IMR-90 (cell line): ENCODE results near the gene NISCH. TPM values are rescaled to one million over a fixed set of nuclear protein-coding genes. Genes with fewer than 3 reads are reported as not detected.

Experiments
- ATAC-seq: fragments of 200-7000 bp; cut with Tn5 transposase; 2 replicates; pipeline ENCODE4 v1.9.1; 2020; ENCODE audit warnings: low read depth, mild to moderate bottlenecking, moderate library complexity
- BruUV-seq: library from RNA; stranded (reverse); fragments of 400-500 nt; replicated peaks from 2 replicates; lab custom pipeline; 2021; lab: Mats Ljungman, UMichigan
- CTCF ChIA-PET: fragments of 300-600 bp; formaldehyde crosslinking; extraction: SDS; loops from one replicate; lab custom pipeline; 2021; ENCODE audit warnings: antibody characterized with exemption; lab: Yijun Ruan, JAX
- POLR2A ChIA-PET: fragments of 300-600 bp; sonication (Branson Sonifier 250); formaldehyde crosslinking; loops from one replicate; lab custom pipeline; 2022; ENCODE audit warnings: antibody characterized with exemption; ENCODE audit not compliant: unreplicated experiment; lab: Charles Lee
- DNase-seq: peaks from one replicate; pipeline ENCODE4 v3.0.0; 2013
- H2AFZ ChIP-seq: replicated peaks from 2 replicates; pipeline ENCODE3; 2013; ENCODE audit warnings: low read length, mild to moderate bottlenecking; ENCODE audit not compliant: poor library complexity
- H2AK5ac ChIP-seq: 2 replicates; pipeline ENCODE4 v1.6.1; 2013; ENCODE audit warnings: low read depth, low read length, inconsistent platforms
- H2AK9ac ChIP-seq: replicated peaks from 2 replicates; pipeline ENCODE3; 2013; ENCODE audit warnings: mild to moderate bottlenecking, low read depth, low read length, moderate library complexity; ENCODE audit not compliant: poor library complexity
- H2BK120ac ChIP-seq: 2 replicates; pipeline ENCODE4 v1.6.1; 2013; ENCODE audit warnings: low read depth, low read length, inconsistent platforms
- H2BK15ac ChIP-seq: 3 replicates; pipeline ENCODE4 v1.6.1; 2013; ENCODE audit warnings: low read depth, low read length, inconsistent platforms
- H2BK20ac ChIP-seq: 2 replicates; pipeline ENCODE4 v1.6.1; 2013; ENCODE audit warnings: low read depth, mild to moderate bottlenecking, inconsistent platforms, low read length, moderate library complexity
- H2BK5ac ChIP-seq: 2 replicates; pipeline ENCODE4 v1.6.1; 2013; ENCODE audit warnings: mild to moderate bottlenecking, low read depth, low read length, inconsistent platforms; ENCODE audit not compliant: poor library complexity, severe bottlenecking
- H3K14ac ChIP-seq: replicated peaks from 2 replicates; pipeline ENCODE4 v1.6.1; 2013; ENCODE audit warnings: low read depth, low read length, inconsistent platforms
- H3K18ac ChIP-seq: 2 replicates; pipeline ENCODE4 v1.6.1; 2013; ENCODE audit warnings: low read depth, low read length, control low read depth
- H3K23ac ChIP-seq: 2 replicates; pipeline ENCODE4 v1.6.1; 2013; ENCODE audit warnings: low read depth, low read length, inconsistent platforms
- H3K27ac ChIP-seq: 2 replicates; pipeline ENCODE4 v1.5.1; 2013; ENCODE audit warnings: mild to moderate bottlenecking, control low read depth, low read length; ENCODE audit not compliant: insufficient read depth
- H3K27me3 ChIP-seq: 2 replicates; pipeline ENCODE4 v1.6.1; 2013; ENCODE audit warnings: low read length; ENCODE audit not compliant: control insufficient read depth, insufficient read depth
- H3K36me3 ChIP-seq: 2 replicates; pipeline ENCODE4 v1.6.1; 2013; ENCODE audit warnings: low read length, mixed read lengths; ENCODE audit not compliant: control insufficient read depth, insufficient read depth
- H3K4ac ChIP-seq: 2 replicates; pipeline ENCODE4 v1.6.1; 2013; ENCODE audit warnings: low read depth, low read length, inconsistent platforms
- H3K4me1 ChIP-seq: 2 replicates; pipeline ENCODE4 v1.6.1; 2013; ENCODE audit warnings: low read length, mixed read lengths; ENCODE audit not compliant: control insufficient read depth, insufficient read depth
- H3K4me2 ChIP-seq: 2 replicates; pipeline ENCODE4 v1.6.1; 2013; ENCODE audit warnings: low read depth, mild to moderate bottlenecking, control low read depth, low read length, moderate library complexity
- H3K4me3 ChIP-seq: 2 replicates; pipeline ENCODE4 v1.5.1; 2013; ENCODE audit warnings: low read depth, mild to moderate bottlenecking, control low read depth, low read length, moderate library complexity; ENCODE audit not compliant: insufficient read depth
- H3K56ac ChIP-seq: 2 replicates; pipeline ENCODE4 v1.6.1; 2013; ENCODE audit warnings: low read length, inconsistent platforms; ENCODE audit not compliant: insufficient read depth; ENCODE audit errors: extremely low read depth
- H3K79me1 ChIP-seq, 2 experiments: 2 replicates each; pipeline ENCODE4 v1.6.1; 2013; ENCODE audit warnings: low read length in 2 of 2, inconsistent platforms in 1 of 2, low read depth in 1 of 2
- H3K9ac ChIP-seq: 2 replicates; pipeline ENCODE4 v1.6.1; 2013; ENCODE audit warnings: low read depth, low read length, control low read depth
- H3K9me1 ChIP-seq: 2 replicates; pipeline ENCODE4 v1.6.1; 2013; ENCODE audit warnings: low read length, inconsistent platforms; ENCODE audit not compliant: insufficient read depth
- H3K9me3 ChIP-seq: 2 replicates; pipeline ENCODE4 v1.6.1; 2013; ENCODE audit warnings: low read length; ENCODE audit not compliant: control insufficient read depth, insufficient read depth
- H4K20me1 ChIP-seq: 2 replicates; pipeline ENCODE4 v1.6.1; 2013; ENCODE audit warnings: low read length, inconsistent platforms; ENCODE audit not compliant: insufficient read depth
- H4K5ac ChIP-seq: 2 replicates; pipeline ENCODE4 v1.6.1; 2013; ENCODE audit warnings: mild to moderate bottlenecking, low read depth, low read length, control low read depth
- H4K8ac ChIP-seq, 2 experiments: 2 replicates each; pipeline ENCODE4 v1.6.1; 2013; ENCODE audit warnings: low read depth in 2 of 2, low read length in 2 of 2, control low read depth in 1 of 2, inconsistent platforms in 1 of 2
- H4K91ac ChIP-seq: 2 replicates; pipeline ENCODE4 v1.6.1; 2013; ENCODE audit warnings: low read depth, low read length, inconsistent platforms; ENCODE audit not compliant: insufficient read depth
- CEBPB ChIP-seq: IDR thresholded peaks from 2 replicates; pipeline ENCODE4 v1.6.1; 2012; ENCODE audit warnings: low read depth, low read length, improper control_type of control experiment
- FOS ChIP-seq: fragments of 150-350 bp; IDR thresholded peaks from 2 replicates; pipeline ENCODE4 v1.6.1; 2016; ENCODE audit warnings: low read depth, low read length
- MAZ ChIP-seq: IDR thresholded peaks from 2 replicates; pipeline ENCODE4 v1.6.1; 2012; ENCODE audit warnings: low read depth, mild to moderate bottlenecking, low read length, improper control_type of control experiment, moderate library complexity, borderline replicate concordance
- MXI1 ChIP-seq: IDR thresholded peaks from 2 replicates; pipeline ENCODE4 v1.6.1; 2012; ENCODE audit warnings: low read depth, mild to moderate bottlenecking, low read length, moderate library complexity, borderline replicate concordance
- NFE2L2 ChIP-seq: fragments of 150-350 bp; IDR thresholded peaks from 2 replicates; pipeline ENCODE4 v1.6.1; 2016; ENCODE audit warnings: low read depth, mild to moderate bottlenecking, low read length
- POLR2A ChIP-seq: IDR thresholded peaks from 2 replicates; pipeline ENCODE4 v1.6.1; 2012; ENCODE audit warnings: mild to moderate bottlenecking, low read depth, low read length
- RAD21 ChIP-seq: IDR thresholded peaks from 2 replicates; pipeline ENCODE4 v1.6.1; 2012; ENCODE audit warnings: low read length, improper control_type of control experiment
- SMC3 ChIP-seq: fragments of 150-350 bp; IDR thresholded peaks from 2 replicates; pipeline ENCODE4 v1.6.1; 2016; ENCODE audit warnings: low read depth, mild to moderate bottlenecking, antibody characterized with exemption, low read length, moderate library complexity
- WGBS, 2 experiments: methylation state at CpG; one replicate each; pipeline versions ENCODE4 v1.1.5 to v1.1.7; 2013; ENCODE audit warnings: missing lambda C conversion rate in 2 of 2; ENCODE audit not compliant: insufficient read length in 1 of 2; ENCODE audit errors: extremely low coverage in 2 of 2; 5-methylcytosine and 5-hydroxymethylcytosine counted together
- dilution Hi-C: fragments of 300-500 bp; cut with HindIII; formaldehyde crosslinking; loops from one replicate; pipeline ENCODE4 v1.14.3; 2018; ENCODE audit warnings: low sequenced_read_pairs; ENCODE audit not compliant: unreplicated experiment
- in situ Hi-C: fragments of 300-500 bp; cut with MboI; formaldehyde crosslinking; loops from 3 replicates; pipeline ENCODE4 v1.14.3; 2019; ENCODE audit warnings: low sequenced_read_pairs, inconsistent platforms, mixed read lengths
- intact Hi-C: fragments of 100-400 bp; cut with micrococcal nuclease; formaldehyde crosslinking; loops from 2 replicates; pipeline ENCODE4 v1.10.0; 2022
- polyA plus RNA-seq, 3 experiments: library from polyadenylated mRNA; depleted of rRNA; stranded (reverse); fragments of >200 nt; gene quantifications; 2 replicates each; pipeline ENCODE4 v1.2.3, GENCODE V29; 2012; ENCODE audit warnings: low replicate concordance in 1 of 3
- total RNA-seq: library from RNA; depleted of rRNA; stranded (reverse); fragments of >200 nt; gene quantifications from 2 replicates; pipeline ENCODE4 v1.2.3, GENCODE V29; 2012

NISCH gene
- total and polyA plus RNA-seq, 2 of the 4 experiments (the other 2 are of a cell fraction), result 36.9 to 86.0 TPM

DNA sequence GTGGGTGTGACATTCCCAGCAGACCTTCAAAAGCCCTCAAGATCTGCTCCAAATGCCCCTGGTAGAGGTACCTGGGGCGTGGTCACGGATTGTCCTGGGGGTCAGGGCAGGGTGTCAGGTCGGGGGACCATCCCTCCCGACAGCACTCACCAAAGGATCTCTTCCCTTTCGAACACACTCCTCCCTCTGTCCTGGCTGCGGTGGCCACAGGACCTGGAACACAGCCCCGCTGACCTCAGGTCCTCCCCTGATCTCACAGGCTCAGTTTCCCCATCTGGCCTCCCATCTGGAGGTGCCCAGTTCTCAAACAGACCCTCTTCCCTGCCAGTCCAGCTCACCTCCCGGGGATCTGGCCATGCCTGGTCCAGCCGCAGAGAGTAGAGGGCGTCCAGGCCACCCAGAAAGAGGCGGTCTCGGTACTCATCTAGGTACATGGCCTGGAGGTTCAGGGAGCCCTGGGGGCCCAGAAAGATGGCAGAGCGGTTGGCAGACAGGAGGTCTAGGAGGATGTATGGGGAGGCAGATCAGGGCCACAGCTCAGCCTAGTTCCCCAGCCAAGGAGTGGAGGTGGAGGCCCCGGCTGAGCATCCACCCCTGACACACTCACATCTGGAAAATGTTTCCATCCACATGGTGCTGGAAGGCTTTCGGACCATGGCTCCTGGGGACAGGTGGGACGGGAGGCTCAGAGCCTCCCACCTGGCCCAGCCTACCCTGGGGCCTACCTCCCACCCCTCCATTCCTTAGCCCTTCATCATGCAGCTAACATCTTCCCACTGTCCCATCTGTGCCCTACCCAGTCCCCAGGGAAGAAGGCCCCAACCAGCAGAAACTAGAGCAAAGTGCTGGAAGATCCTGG, 12.8 kb upstream of the NISCH start:
- no peak overlapping the region for H3K9ac ChIP-seq
- H3K23ac ChIP-seq, result no peak overlapping the region
- H3K4me1 ChIP-seq, result no peaks in the 10 kb centered on the region
- no peak overlapping the region for H4K5ac ChIP-seq
- no peak overlapping the region for H4K91ac ChIP-seq
- no TSS peak for BruUV-seq
- no peak for ATAC-seq
- no peak overlapping the region for H2BK20ac ChIP-seq
- H3K14ac ChIP-seq, result no peak overlapping the region
- CTCF ChIA-PET, result no interaction called here
- no peaks in the 10 kb centered on the region for H3K9me1 ChIP-seq
- no peak overlapping the region for H3K4ac ChIP-seq
- DNase-seq, result no peak
- H2AFZ ChIP-seq, result no peak overlapping the region
- H3K4me3 ChIP-seq, result no peak overlapping the region
- in situ Hi-C loops, result no loop called here
- POLR2A ChIA-PET, result no interaction called here
- no peak overlapping the region for H4K8ac ChIP-seq
- H2BK15ac ChIP-seq, result no peak overlapping the region
- no peaks in the 10 kb centered on the region for H3K9me3 ChIP-seq
- TF ChIP-seq MAZ (no peak), RAD21 (no peak), FOS (no peak), MXI1 (no peak), POLR2A (no peak), CEBPB (no peak), NFE2L2 (no peak), SMC3 (no peak)
- H3K27me3 ChIP-seq, result no peaks in the 10 kb centered on the region
- H3K36me3 ChIP-seq, result no peaks in the 10 kb centered on the region
- no peak overlapping the region for H3K27ac ChIP-seq
- no peak overlapping the region for H3K4me2 ChIP-seq
- WGBS, 2 experiments, result 58% methylated on average over 3 of the region's 16 CpGs; no CpG with 5 or more reads in 1 of the 2 experiments
- H2AK9ac ChIP-seq, result no peak overlapping the region
- no peak overlapping the region for H2BK120ac ChIP-seq
- H3K79me1 ChIP-seq, result no peaks in the 10 kb centered on the region
- intact Hi-C loops, result no loop called here
- no peak overlapping the region; the same call in 1 of the 2 replicates for H3K56ac ChIP-seq
- H4K20me1 ChIP-seq, result no peaks in the 10 kb centered on the region; the same call in none of the 2 replicates
- H2AK5ac ChIP-seq, result no peak overlapping the region
- H3K18ac ChIP-seq, result no peak overlapping the region
- no peak overlapping the region for H2BK5ac ChIP-seq
- dilution Hi-C loops, result no loop called here
